Measurements from ENCODE around the gene ZFHX3.

The ZFHX3 gene

GRCh38 chr16:73054813-73055482 lies 7.0 kb upstream of the ZFHX3 start:
- no peak for DNase-seq

- DNase-seq, result no peak
Observed at GRCh38 chr16:73054498-73054812, 6.5 kb upstream of the ZFHX3 start.

GRCh38 chr16:73054125-73054484 lies 6.2 kb upstream of the ZFHX3 start:
- no peak for DNase-seq

GRCh38 chr16:73053364-73054124 lies 5.6 kb upstream of the ZFHX3 start:
- no peak for DNase-seq

- no peak for DNase-seq
Observed at GRCh38 chr16:73053038-73053363, 5.1 kb upstream of the ZFHX3 start.

GRCh38 chr16:73052576-73052975 lies 4.6 kb upstream of the ZFHX3 start:
- no peak for DNase-seq

GRCh38 chr16:73051961-73052360 lies 4.0 kb upstream of the ZFHX3 start:
- DNase-seq, result no peak

- no peak for DNase-seq
Observed at GRCh38 chr16:73051226-73051625, 3.3 kb upstream of the ZFHX3 start.

- no peak for DNase-seq
Observed at GRCh38 chr16:73050201-73051099, 2.5 kb upstream of the ZFHX3 start.

GRCh38 chr16:73049511-73049910 lies 1.6 kb upstream of the ZFHX3 start:
- no peak for DNase-seq

GRCh38 chr16:73049091-73049490 lies 1.2 kb upstream of the ZFHX3 start:
- DNase-seq, result no peak

- DNase-seq, result no peak
Observed at GRCh38 chr16:73048292-73049080, 558 bp upstream of the ZFHX3 start.

GRCh38 chr16:73047221-73047535 lies 750 bp downstream of the ZFHX3 start:
- no peak for DNase-seq

- no peak for DNase-seq
Observed at GRCh38 chr16:73046849-73047214, 1.1 kb downstream of the ZFHX3 start.

- no peak for DNase-seq
Observed at GRCh38 chr16:73046202-73046848, 1.6 kb downstream of the ZFHX3 start.

GRCh38 chr16:73043828-73044467 lies 4.0 kb downstream of the ZFHX3 start:
- DNase-seq, result no peak

GRCh38 chr16:73042807-73043206 lies 5.1 kb downstream of the ZFHX3 start:
- no peak for DNase-seq

GRCh38 chr16:73041676-73042075 lies 6.3 kb downstream of the ZFHX3 start:
- DNase-seq, result no peak

- DNase-seq, result no peak
Observed at GRCh38 chr16:73040735-73041402, 7.1 kb downstream of the ZFHX3 start.

- no peak for DNase-seq
Observed at GRCh38 chr16:73040136-73040535, 7.8 kb downstream of the ZFHX3 start.

- DNase-seq, result no peak
Observed at GRCh38 chr16:73037845-73038570, 9.9 kb downstream of the ZFHX3 start.
